ENCODE data around the gene ATP8A2.

DNA sequence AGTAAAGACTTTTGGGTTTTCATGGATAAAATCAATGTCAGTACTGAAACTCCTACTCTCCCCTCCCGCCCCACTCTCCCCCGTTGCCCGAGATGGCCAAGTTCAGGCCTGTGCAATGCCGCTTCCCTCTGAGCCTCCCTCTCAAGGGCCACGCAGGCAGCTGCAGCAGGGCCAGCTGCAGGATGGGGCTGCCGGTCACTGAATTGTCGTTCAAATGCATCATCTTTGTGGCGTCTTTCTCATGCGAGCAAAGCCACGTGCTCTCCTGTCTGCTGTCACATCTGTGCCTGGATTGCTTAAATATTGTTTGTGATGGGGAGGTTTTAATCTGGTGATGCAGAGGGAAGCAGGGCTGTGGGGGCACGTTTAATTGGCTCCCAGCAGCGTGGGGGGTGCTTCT, 653.4 kb downstream of the ATP8A2 start:
- TF ChIP-seq POLR2A (IDR thresholded peaks at IDR 0.05; ENCODE audit: low read length), result no peak
- TF ChIP-seq GATA1 (IDR thresholded peaks at IDR 0.05; ENCODE audit: low read depth, low read length), result no peak
